ENCODE data around the gene NEDD8.

NEDD8 gene

DNA sequence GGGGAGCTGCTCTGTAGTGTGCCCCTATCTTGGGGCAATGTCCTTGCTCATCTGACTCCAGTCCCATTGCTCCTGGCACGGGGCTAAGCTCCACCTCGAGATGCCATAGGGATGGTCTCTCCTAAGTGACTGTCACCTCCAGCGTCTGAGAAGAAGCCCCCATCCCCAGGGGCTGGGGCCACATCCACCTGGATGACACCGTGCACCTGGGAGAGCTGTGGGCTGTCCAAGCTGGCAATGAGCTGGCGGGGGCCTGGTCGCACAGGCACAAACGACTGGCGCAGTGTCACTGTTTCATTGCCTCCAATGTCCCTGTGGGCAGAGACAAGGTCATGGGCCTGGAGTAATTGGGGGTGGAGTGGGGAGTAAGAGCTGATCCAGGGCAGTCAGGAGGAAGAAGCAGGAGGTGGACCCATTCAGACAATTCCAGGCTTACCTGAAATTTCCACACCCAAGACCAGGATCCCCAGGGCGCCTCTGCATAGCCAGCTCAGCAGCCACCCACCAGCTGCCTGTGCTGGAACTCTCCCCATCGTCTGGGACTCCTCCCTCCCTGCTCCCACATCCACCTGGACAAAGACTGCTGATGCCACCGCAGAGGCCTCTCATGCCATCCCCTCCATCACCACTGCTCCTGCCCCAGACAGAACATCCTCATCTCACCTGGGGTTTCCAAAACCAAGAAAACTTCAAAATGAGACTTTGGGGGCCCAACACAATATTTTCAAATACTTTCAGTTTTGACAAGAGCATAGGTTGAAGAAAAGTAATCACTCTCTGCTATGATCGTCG is 17.3 kb upstream of the NEDD8 start:
- in situ Hi-C loops (cut with MboI; ENCODE audit: low sequenced_read_pairs), result loop anchor here (5.0 kb wide), 1 partner anchor 43 kb away; no protein-coding TSS in a partner anchor

- in situ Hi-C loops (cut with MboI; ENCODE audit: low sequenced_read_pairs), result loop anchor here (5.0 kb wide), 1 partner anchor 45 kb away; no protein-coding TSS in a partner anchor
These were observed 15.3 kb upstream of the NEDD8 start for GRCh38 chr14:24247422-24247821.

- in situ Hi-C loops (cut with MboI; ENCODE audit: low sequenced_read_pairs), result loop anchor here (5.0 kb wide), 1 partner anchor 46 kb away; no protein-coding TSS in a partner anchor
These were observed 14.6 kb upstream of the NEDD8 start for GRCh38 chr14:24246765-24247212.

DNA sequence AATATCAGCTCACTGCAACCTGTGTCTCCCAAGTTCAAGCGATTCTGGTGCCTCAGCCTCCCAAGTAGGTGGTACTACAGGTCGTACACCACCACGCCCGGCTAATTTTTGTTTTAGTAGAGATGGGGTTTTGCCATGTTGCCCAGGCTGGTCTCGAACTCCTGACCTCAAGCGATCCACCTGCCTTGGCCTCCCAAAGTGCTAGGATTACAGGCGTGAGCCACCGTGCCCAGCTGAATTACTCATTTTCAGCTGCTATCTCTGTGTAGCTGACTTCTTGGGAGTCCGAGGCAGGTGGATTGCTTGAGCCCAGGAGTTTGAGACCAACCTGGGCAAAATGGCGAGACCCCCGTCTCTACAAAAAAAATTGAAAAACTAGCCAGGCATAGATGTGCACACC is 13.2 kb upstream of the NEDD8 start:
- in situ Hi-C loops (cut with MboI; ENCODE audit: low sequenced_read_pairs), result loop anchor here (5.0 kb wide), 1 partner anchor 47 kb away; no protein-coding TSS in a partner anchor

GRCh38 chr14:24243336-24243836 is 11.2 kb upstream of the NEDD8 start:
- in situ Hi-C loops (cut with MboI; ENCODE audit: low sequenced_read_pairs), result no loop called here

- in situ Hi-C loops (cut with MboI; ENCODE audit: low sequenced_read_pairs), result no loop called here
These were observed 9.8 kb upstream of the NEDD8 start for GRCh38 chr14:24241829-24242443.

DNA sequence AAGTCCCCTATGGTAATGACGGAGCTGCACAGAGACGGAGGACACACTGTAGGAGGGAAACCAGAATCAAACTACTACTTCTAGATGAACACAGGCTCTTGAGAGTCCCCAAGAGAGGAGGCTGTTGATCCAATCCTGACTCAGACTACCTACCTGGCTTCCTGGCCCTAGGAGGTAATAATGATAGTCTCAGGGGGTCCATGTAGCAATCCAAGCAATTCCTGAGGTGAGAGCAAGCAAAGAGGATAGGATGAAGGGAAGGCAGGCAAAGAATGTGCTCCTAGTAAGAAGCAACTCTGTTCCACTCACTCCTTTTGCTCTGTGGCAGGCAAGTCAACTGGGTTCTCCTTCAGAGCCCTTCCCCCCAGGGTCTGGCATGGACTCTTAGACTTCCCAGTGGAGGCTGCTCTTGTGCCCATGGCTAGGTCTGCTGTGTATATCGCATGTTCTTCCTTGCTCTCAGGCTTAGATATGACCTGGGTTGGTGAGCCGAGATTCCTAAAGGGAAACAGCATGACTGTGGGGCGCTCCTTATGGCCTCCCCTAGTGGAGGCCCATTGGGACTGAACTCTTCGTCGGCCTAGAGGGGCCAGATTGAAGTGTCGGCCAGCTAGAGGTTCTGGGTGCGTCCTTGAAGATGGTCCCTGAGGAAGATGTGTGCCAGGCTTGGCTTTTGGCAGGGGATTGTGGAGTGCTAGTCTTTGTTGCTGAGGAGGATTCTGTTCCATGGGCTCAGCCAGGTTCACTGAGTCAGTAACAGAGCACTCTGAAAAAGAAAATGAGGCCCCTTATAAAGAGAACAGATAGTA is 8.1 kb upstream of the NEDD8 start:
- in situ Hi-C loops (cut with MboI; ENCODE audit: low sequenced_read_pairs), result no loop called here

GRCh38 chr14:24238527-24239037 is 6.4 kb upstream of the NEDD8 start:
- in situ Hi-C loops (cut with MboI; ENCODE audit: low sequenced_read_pairs), result no loop called here

DNA sequence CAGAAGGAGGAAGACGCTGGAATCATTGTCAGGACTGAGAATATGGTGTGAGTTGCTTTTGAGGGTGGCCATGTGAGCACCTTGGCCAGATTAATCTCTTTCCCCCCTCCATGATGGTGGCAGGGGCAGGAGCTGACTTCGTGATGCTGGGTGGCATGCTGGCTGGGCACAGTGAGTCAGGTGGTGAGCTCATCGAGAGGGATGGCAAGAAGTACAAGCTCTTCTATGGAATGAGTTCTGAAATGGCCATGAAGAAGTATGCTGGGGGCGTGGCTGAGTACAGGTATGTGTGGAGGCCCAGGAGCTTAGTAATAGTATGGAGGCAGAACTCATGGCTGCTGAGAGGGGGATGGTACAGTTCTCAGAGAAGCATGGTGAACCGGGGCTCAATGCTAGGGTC is 6.0 kb upstream of the NEDD8 start:
- in situ Hi-C loops (cut with MboI; ENCODE audit: low sequenced_read_pairs), result no loop called here

- in situ Hi-C loops (cut with MboI; ENCODE audit: low sequenced_read_pairs), result no loop called here
These were observed 5.3 kb upstream of the NEDD8 start for GRCh38 chr14:24237463-24237955.

DNA sequence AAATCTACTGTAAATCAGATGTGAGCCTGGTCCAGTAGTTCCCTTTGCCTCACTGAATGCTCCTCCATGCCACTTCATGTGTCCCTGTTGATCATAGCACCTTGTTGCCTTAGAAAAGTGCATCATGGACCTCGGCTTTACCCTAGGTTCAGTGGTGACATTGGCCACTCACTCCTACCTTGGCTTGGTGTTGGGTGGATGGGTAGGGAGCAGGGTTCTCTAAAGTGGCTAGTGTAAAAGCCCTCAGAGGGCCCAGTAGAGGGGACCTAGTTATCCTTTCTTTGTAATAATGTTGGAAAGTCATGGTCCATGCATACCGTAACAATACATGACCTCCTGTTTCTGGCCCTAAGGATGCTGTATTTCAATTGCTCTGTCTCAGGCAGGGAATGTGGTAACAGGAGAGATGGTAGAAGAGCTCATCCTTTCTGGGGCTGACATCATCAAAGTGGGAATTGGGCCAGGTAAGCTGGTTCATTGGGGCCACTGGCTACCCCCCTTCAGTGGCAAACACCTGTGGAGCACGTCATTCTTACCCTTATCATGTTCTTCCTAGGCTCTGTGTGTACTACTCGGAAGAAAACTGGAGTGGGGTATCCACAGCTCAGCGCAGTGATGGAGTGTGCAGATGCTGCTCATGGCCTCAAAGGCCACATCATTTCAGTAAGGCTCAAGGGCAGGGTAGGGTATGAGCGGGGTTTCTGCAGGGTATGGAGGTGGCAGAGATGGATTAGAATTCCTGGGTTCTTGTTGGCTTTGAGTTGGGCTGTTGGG is 4.7 kb upstream of the NEDD8 start:
- in situ Hi-C loops (cut with MboI; ENCODE audit: low sequenced_read_pairs), result no loop called here

- in situ Hi-C loops (cut with MboI; ENCODE audit: low sequenced_read_pairs), result no loop called here
These were observed 3.9 kb upstream of the NEDD8 start for GRCh38 chr14:24235804-24236688.

DNA sequence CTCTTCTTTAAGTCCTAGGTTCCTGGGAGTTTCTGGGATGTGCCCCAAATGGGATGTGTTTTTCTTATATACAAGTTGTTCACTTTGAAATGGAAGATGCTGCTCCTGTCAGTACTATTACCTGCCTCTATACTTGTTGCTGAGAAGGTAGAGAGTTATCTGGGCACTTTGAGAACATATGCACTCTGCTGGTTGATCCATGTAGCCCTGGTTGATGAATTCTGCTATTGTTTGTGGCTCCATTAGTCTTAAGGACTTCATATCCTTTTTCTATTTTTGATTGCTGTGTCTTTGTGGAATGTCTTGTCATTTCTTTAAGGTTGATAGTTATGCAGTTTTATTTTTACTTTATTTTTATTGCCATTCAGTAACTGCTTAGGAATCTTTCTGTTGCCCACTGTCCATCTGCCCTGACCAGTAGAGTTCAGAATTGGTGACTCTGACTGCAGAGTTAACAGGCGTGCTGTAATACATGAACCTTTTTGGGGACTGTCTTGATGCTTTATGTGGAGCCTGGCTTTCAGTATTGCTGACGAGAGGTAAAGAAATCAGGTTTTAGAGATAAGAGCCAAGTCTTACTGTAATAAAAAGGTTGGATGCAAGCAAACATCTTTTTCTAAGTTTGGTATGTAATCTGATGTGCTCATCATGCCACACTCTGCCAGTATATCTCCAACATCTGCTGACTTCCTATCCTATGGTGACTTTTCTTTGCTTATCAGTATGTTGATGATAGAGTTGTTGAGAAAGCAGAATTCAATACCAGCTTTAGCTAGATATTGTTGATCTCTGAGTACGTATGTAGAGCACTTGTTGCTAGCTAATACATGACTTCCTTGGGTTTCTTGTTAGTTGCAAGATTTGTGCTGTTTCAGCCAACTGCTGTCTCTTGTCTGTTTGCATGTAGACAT is 2.2 kb upstream of the NEDD8 start:
- in situ Hi-C loops (cut with MboI; ENCODE audit: low sequenced_read_pairs), result no loop called here

DNA sequence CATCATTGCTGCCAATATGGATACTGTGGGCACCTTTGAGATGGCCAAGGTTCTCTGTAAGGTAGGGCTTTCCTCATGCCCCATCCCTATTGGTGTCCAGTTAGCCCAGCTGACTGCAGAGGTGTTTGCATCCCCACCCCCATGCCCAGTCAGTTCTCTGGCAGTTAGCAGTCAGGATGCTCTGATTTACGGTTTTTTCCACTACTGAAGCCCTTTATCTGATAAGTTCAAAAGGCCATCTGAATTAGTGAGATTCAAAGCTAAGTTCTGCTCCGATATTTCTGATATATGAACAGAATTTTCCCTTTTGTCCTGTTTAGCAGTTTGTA is 1.3 kb upstream of the NEDD8 start:
- in situ Hi-C loops (cut with MboI; ENCODE audit: low sequenced_read_pairs), result no loop called here

- in situ Hi-C loops (cut with MboI; ENCODE audit: low sequenced_read_pairs), result no loop called here
These were observed 724 bp upstream of the NEDD8 start, which contains the start of gene GMPR2 for GRCh38 chr14:24232645-24233537. GMPR2 (plus strand) TSS chr14:24232929; CDS start chr14:24233254, 325 bp downstream.

DNA sequence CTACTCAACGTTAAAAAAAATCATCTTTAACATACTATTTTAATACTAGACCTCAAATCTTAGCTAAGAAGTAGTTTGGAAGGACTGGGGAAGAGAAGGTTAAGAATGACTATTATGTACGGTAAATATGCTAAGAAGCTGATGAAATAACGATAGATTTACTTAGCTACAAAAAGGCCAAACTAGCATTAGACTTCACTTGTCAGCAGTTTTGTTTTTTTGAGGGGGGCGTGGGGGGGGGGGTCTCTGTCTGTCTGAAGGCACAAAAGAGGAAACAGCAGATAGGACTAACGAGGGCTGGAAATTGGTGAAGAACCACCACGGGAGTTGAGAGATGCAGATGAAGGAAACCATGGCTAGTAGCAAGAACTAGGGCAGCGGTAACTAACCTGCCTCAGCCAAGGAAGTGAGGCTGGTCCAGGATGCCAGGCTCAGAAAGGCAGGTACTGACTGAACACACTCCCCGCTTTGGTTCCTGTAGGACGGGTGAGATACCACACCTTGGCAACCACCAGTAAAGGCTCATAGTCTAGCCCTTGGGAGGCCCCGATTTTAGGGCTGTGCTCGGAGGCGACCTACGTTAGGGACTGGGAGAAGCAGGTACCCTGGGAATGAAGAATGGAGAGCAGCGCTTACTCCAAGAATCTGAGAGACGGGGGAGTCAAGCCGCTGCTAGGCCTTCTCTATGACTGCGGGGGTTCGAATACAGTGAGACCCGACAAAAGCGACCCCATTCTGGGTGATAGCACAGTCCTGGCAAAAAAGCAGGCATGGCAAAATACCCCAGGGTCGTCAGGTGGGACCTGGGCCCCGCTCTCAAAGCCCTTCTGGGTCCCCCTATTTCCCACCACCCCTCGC is 675 bp downstream of the NEDD8 start:
- in situ Hi-C loops (cut with MboI; ENCODE audit: low sequenced_read_pairs), result no loop called here

Data from HL-60/S4 (cell line).